T-cell (primary cell): ENCODE data around the gene EPB41L2. TPM values are rescaled to one million over a fixed set of nuclear protein-coding genes. Genes with fewer than 3 reads are reported as not detected.
"Not testable (repeated sequence)": the region's sequence is repeated elsewhere in the genome, so short reads cannot be mapped to it uniquely, and the experiment has no call there.

Experiments used
- ATAC-seq, 4 experiments: fragments of 200-7000 bp in 3 of 4; fragments of 150-1000 bp in 1 of 4; cut with Tn5 transposase; replicated peaks in 1 of 4; 1 replicate in 3 of 4; 2 replicates in 1 of 4; pipeline ENCODE4 v1.10.0; 2021; ENCODE audit warnings: moderate library complexity in 3 of 4, mild to moderate bottlenecking in 2 of 4, moderate number of reproducible peaks in 1 of 4
- CTCF ChIA-PET, 2 donors: fragments of 300-600 bp; sonication (Branson Sonifier 250); formaldehyde crosslinking; loops; one replicate each; lab custom pipeline; 2022; ENCODE audit warnings: antibody characterized with exemption in 2 of 2; lab: Charles Lee
- POLR2A ChIA-PET, 2 donors: fragments of 300-600 bp; sonication (Branson Sonifier 250); formaldehyde crosslinking; loops; one replicate each; lab custom pipeline; 2022; ENCODE audit warnings: antibody characterized with exemption in 2 of 2; lab: Charles Lee
- DNase-seq, 35 experiments: peaks; one replicate each; pipeline versions ENCODE4 v3.0.0 to v3.0.0-alpha.2; 2013 to 2023
- H3K27ac ChIP-seq: one replicate; pipeline ENCODE4 v1.5.1; 2013; ENCODE audit warnings: low read length
- H3K27me3 ChIP-seq, 2 experiments: replicated peaks in 1 of 2; 1 replicate in 1 of 2; 2 replicates in 1 of 2; pipeline versions ENCODE4 v1.6.1 to v1.7.0; 2013; ENCODE audit warnings: low read length in 1 of 2, mixed read lengths in 1 of 2; ENCODE audit not compliant: control insufficient read depth in 2 of 2, insufficient read depth in 2 of 2; ENCODE audit errors: extremely low read depth in 1 of 2
- H3K36me3 ChIP-seq, 2 donors: 1 replicate in 1 of 2; 2 replicates in 1 of 2; pipeline versions ENCODE4 v1.6.1 to v1.7.0; 2013; ENCODE audit warnings: low read length in 1 of 2; ENCODE audit not compliant: control insufficient read depth in 2 of 2, insufficient read depth in 1 of 2; ENCODE audit errors: extremely low read depth in 1 of 2
- H3K4me1 ChIP-seq, 2 experiments: 1 replicate in 1 of 2; 2 replicates in 1 of 2; pipeline versions ENCODE4 v1.6.1 to v1.7.0; 2013; ENCODE audit warnings: low read length in 2 of 2, mixed read lengths in 1 of 2; ENCODE audit not compliant: insufficient read depth in 2 of 2, control insufficient read depth in 1 of 2; ENCODE audit errors: extremely low read depth in 1 of 2
- H3K4me3 ChIP-seq, 2 donors: 1 replicate in 1 of 2; 2 replicates in 1 of 2; pipeline versions ENCODE4 v1.5.1 to v1.7.0; 2013; ENCODE audit warnings: mild to moderate bottlenecking in 2 of 2, low read length in 1 of 2, moderate library complexity in 1 of 2; ENCODE audit not compliant: control insufficient read depth in 1 of 2; ENCODE audit errors: extremely low read depth in 1 of 2
- H3K9me3 ChIP-seq: 2 replicates; pipeline ENCODE4 v1.7.0; 2013
- H3K27ac Mint-ChIP-seq, 2 donors: one replicate each; pipeline ENCODE4 v1.8.0; 2020 to 2021; ENCODE audit warnings: mild to moderate bottlenecking in 2 of 2, mixed read lengths in 2 of 2
- H3K27me3 Mint-ChIP-seq, 2 donors: one replicate each; pipeline ENCODE4 v1.8.0; 2021 to 2022; ENCODE audit warnings: mixed read lengths in 2 of 2
- H3K36me3 Mint-ChIP-seq: one replicate; pipeline ENCODE4 v1.8.0; 2021; ENCODE audit warnings: mixed read lengths
- H3K4me1 Mint-ChIP-seq, 3 donors: one replicate each; pipeline ENCODE4 v1.8.0; 2020 to 2022; ENCODE audit warnings: mixed read lengths in 3 of 3, mild to moderate bottlenecking in 1 of 3
- H3K4me3 Mint-ChIP-seq, 3 donors: one replicate each; pipeline ENCODE4 v1.8.0; 2020 to 2022; ENCODE audit warnings: mild to moderate bottlenecking in 3 of 3, mixed read lengths in 3 of 3, moderate library complexity in 3 of 3
- H3K9me3 Mint-ChIP-seq, 3 donors: one replicate each; pipeline ENCODE4 v1.8.0; 2020 to 2022; ENCODE audit warnings: mixed read lengths in 3 of 3
- WGBS: methylation state at CpG from one replicate; pipeline ENCODE4 v1.1.5; 2013; ENCODE audit warnings: missing lambda C conversion rate; ENCODE audit not compliant: insufficient coverage; 5-methylcytosine and 5-hydroxymethylcytosine counted together
- total RNA-seq, 35 experiments: library from RNA in 6 of 35; stranded (reverse) in 6 of 35; fragments of 120-200 nt in 1 of 35; gene quantifications; one replicate each; pipeline versions ENCODE4 v1.2.1 to v1.2.4 and lab custom pipeline; 2013 to 2026

Gene EPB41L2
- total RNA-seq, 5 donors from 2014 or later (not counting 1 experiment from before 2014, with no cell fraction given), result 11.1 to 15.0 (median 13.6) TPM

GRCh38 chr6:130918171-130918570, 144.9 kb downstream of the EPB41L2 start:
- Histone ChIP-seq H3K36me3 (no peaks in the 10 kb centered on the region), H3K4me1 (peaks cover 0 to 2% of the 10 kb centered on the region in 2 experiments), H3K27ac (no peak overlapping the region), H3K9me3 (no peaks in the 10 kb centered on the region), H3K4me3 (no peak overlapping the region), H3K27me3 (no peaks in the 10 kb centered on the region)
- peaks cover 3% of the 10 kb centered on the region for H3K36me3 Mint-ChIP-seq
- ChIA-PET CTCF (no interaction called here), POLR2A (interaction anchor here in 1 of 2 donors (0.6 kb wide), 1 partner anchor 59 kb away, joined by 6 read pairs; no protein-coding TSS in a partner anchor)
- no peak for ATAC-seq
- H3K4me3 Mint-ChIP-seq, result no peak overlapping the region
- H3K27me3 Mint-ChIP-seq, result no peaks in the 10 kb centered on the region
- H3K9me3 Mint-ChIP-seq, result peaks cover 0 to 4% (median 0%) of the 10 kb centered on the region in 3 donors
- DNase-seq, result no peak
- H3K27ac Mint-ChIP-seq, result no peak overlapping the region
- H3K4me1 Mint-ChIP-seq, result peaks cover 2 to 4% (median 2%) of the 10 kb centered on the region in 3 donors
- WGBS, result 83% methylated on average over 1 of the region's 4 CpGs

- H3K4me3 ChIP-seq, ATAC-seq, H3K36me3 ChIP-seq, H3K4me1 ChIP-seq, H3K9me3 ChIP-seq, H3K27me3 Mint-ChIP-seq, H3K27me3 ChIP-seq, H3K27ac Mint-ChIP-seq, H3K4me3 Mint-ChIP-seq, H3K9me3 Mint-ChIP-seq, DNase-seq, H3K36me3 Mint-ChIP-seq, H3K27ac ChIP-seq: not testable (repeated sequence)
- peaks cover 9 to 13% (median 10%) of the 10 kb centered on the region in 3 donors for H3K4me1 Mint-ChIP-seq
- no CpG with 5 or more reads among the region's 2 CpGs for whole genome bisulfite sequencing
- POLR2A ChIA-PET, result interaction anchor here in 1 of 2 donors (0.5 to 0.6 kb wide), 2 partner anchors 38 to 50 kb away, joined by 3 read pairs; no protein-coding TSS in a partner anchor
- CTCF ChIA-PET, result interaction anchor here in 1 of 2 donors (0.6 kb wide), 1 partner anchor 11 kb away, joined by 3 read pairs; no protein-coding TSS in a partner anchor
These were observed 147.4 kb downstream of the EPB41L2 start for GRCh38 chr6:130915606-130916005.

- Mint-ChIP-seq H3K36me3 (peaks cover 6% of the 10 kb centered on the region), H3K27ac (no peak overlapping the region), H3K27me3 (no peaks in the 10 kb centered on the region), H3K4me3 (no peak overlapping the region), H3K9me3 (peaks cover 0 to 10% (median 6%) of the 10 kb centered on the region in 3 donors), H3K4me1 (peaks cover 9 to 13% (median 10%) of the 10 kb centered on the region in 3 donors)
- ChIA-PET POLR2A (no interaction called here), CTCF (no interaction called here)
- Histone ChIP-seq H3K4me1 (peaks cover 0 to 6% of the 10 kb centered on the region in 2 experiments), H3K27me3 (no peaks in the 10 kb centered on the region), H3K9me3 (no peaks in the 10 kb centered on the region), H3K27ac (no peak overlapping the region), H3K36me3 (no peaks in the 10 kb centered on the region), H3K4me3 (no peak overlapping the region)
- DNase-seq (peak in 13 of 35 experiments; percentile 1 to 35 (median 8)), ATAC-seq (peak; percentile 64 to 84 (median 68))
- 20% methylated on average over 4 of the region's 4 CpGs for WGBS
These were observed 149.9 kb downstream of the EPB41L2 start for GRCh38 chr6:130913120-130913519.

DNA sequence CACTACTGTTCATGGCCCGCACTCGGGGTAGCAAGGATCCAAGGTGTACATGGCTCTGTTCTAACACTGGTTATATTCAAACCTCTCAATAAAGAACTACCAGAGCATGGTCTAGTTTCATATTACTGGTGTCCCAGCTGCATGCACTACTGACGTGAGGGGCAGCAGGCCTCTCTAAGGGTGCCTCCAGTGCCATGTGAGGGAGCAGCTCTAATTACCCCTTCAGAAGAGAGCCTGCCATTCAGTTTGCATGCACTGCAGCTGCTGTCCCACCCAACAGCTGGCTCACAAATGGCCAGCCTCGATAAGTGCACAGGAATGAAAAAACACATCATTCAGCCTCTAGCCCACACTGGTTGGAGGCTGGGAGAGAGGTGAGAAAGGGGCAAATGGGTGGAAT, 150.6 kb downstream of the EPB41L2 start:
- Mint-ChIP-seq H3K4me3 (no peak overlapping the region), H3K9me3 (peaks cover 0 to 10% (median 6%) of the 10 kb centered on the region in 3 donors), H3K4me1 (peaks cover 9 to 13% (median 10%) of the 10 kb centered on the region in 3 donors), H3K27me3 (no peaks in the 10 kb centered on the region), H3K36me3 (peaks cover 6% of the 10 kb centered on the region), H3K27ac (no peak overlapping the region)
- H3K4me3 ChIP-seq, result no peak overlapping the region
- POLR2A ChIA-PET, result no interaction called here
- no peaks in the 10 kb centered on the region for H3K36me3 ChIP-seq
- no peaks in the 10 kb centered on the region for H3K9me3 ChIP-seq
- H3K4me1 ChIP-seq, result peaks cover 0 to 6% of the 10 kb centered on the region in 2 experiments
- H3K27me3 ChIP-seq, result no peaks in the 10 kb centered on the region
- ATAC-seq (no peak), DNase-seq (no peak)
- no peak overlapping the region for H3K27ac ChIP-seq
- 100% methylated on average over 3 of the region's 4 CpGs for WGBS
- CTCF ChIA-PET, result no interaction called here

- WGBS, result no CpG with 5 or more reads among the region's 2 CpGs
- no peak overlapping the region for H3K27ac ChIP-seq
- POLR2A ChIA-PET, result no interaction called here
- Mint-ChIP-seq H3K9me3 (peaks cover 0 to 6% (median 6%) of the 10 kb centered on the region in 3 donors), H3K27me3 (no peaks in the 10 kb centered on the region), H3K27ac (no peak overlapping the region), H3K4me3 (no peak overlapping the region), H3K4me1 (peaks cover 9 to 13% (median 10%) of the 10 kb centered on the region in 3 donors), H3K36me3 (peaks cover 8% of the 10 kb centered on the region)
- DNase-seq (no peak), ATAC-seq (no peak)
- no peak overlapping the region for H3K4me3 ChIP-seq
- H3K4me1 ChIP-seq, result peaks cover 0 to 6% of the 10 kb centered on the region in 2 experiments
- no peaks in the 10 kb centered on the region for H3K9me3 ChIP-seq
- H3K36me3 ChIP-seq, result no peaks in the 10 kb centered on the region
- no peaks in the 10 kb centered on the region for H3K27me3 ChIP-seq
- CTCF ChIA-PET, result interaction anchor here in 1 of 2 donors (0.6 kb wide), 1 partner anchor 16 kb away, joined by 4 read pairs; no protein-coding TSS in a partner anchor
These were observed 154.1 kb downstream of the EPB41L2 start for GRCh38 chr6:130908958-130909357.

DNA sequence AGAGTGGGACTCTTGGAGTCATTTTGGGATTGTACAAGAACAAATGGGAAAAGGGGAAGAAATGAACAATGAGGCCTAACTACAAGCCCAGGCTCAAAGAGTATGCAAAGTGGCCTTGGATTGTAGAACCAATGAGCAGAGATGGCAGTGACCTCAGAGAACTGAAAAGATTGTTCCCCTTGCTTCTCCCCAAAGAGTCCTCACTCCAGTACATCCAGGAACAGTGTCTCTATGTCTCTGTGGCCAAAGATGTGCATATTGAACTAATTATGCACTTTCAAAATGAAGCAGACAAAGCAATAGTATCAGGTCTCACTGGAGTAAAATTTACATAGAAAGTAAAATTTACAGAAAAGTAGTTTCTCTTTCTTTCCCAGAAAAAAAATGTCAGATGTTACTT, 154.9 kb downstream of the EPB41L2 start:
- ATAC-seq (no peak), DNase-seq (no peak)
- H3K4me1 Mint-ChIP-seq, result peaks cover 7 to 9% (median 8%) of the 10 kb centered on the region in 3 donors
- peaks cover 0 to 6% (median 6%) of the 10 kb centered on the region in 3 donors for H3K9me3 Mint-ChIP-seq
- H3K4me3 Mint-ChIP-seq, result no peak overlapping the region
- H3K27ac Mint-ChIP-seq, result no peak overlapping the region
- H3K36me3 Mint-ChIP-seq, result peaks cover 8% of the 10 kb centered on the region
- H3K36me3 ChIP-seq, result no peaks in the 10 kb centered on the region
- H3K9me3 ChIP-seq, result no peaks in the 10 kb centered on the region
- no peaks in the 10 kb centered on the region for H3K27me3 ChIP-seq
- no peak overlapping the region for H3K4me3 ChIP-seq
- H3K27ac ChIP-seq, result no peak overlapping the region
- CTCF ChIA-PET, result no interaction called here
- POLR2A ChIA-PET, result no interaction called here
- H3K4me1 ChIP-seq, result peaks cover 0 to 4% of the 10 kb centered on the region in 2 experiments
- no peaks in the 10 kb centered on the region for H3K27me3 Mint-ChIP-seq
